GM18517 (cell line): Measurements from ENCODE around the gene PPP1R12A.

ENCODE experiments used
- ATAC-seq: cut with Tn5 transposase; IDR thresholded peaks from one replicate; pipeline ENCODE4 v1.9.1; 2021; ENCODE audit warnings: mild to moderate bottlenecking, moderate library complexity; ENCODE audit not compliant: unreplicated experiment

Gene PPP1R12A

GRCh38 chr12:79773896-79774295 lies 161.0 kb downstream of the PPP1R12A start:
- ATAC-seq = no peak

- no peak for ATAC-seq
Measured at GRCh38 chr12:79769860-79770485, 164.9 kb downstream of the PPP1R12A start.

- ATAC-seq = no peak
Measured at GRCh38 chr12:79769189-79769859, 165.6 kb downstream of the PPP1R12A start.

- no peak for ATAC-seq
Measured at GRCh38 chr12:79766705-79767464, 168.0 kb downstream of the PPP1R12A start.

GRCh38 chr12:79765157-79765556 lies 169.7 kb downstream of the PPP1R12A start:
- ATAC-seq = no peak

- no peak for ATAC-seq
Measured at GRCh38 chr12:79764641-79765040, 170.3 kb downstream of the PPP1R12A start.

- no peak for ATAC-seq
Measured at GRCh38 chr12:79763766-79764452, 171.0 kb downstream of the PPP1R12A start.

- ATAC-seq = no peak
Measured at GRCh38 chr12:79761341-79761740, 173.6 kb downstream of the PPP1R12A start.

GRCh38 chr12:79747274-79747673 lies 187.6 kb downstream of the PPP1R12A start:
- no peak for ATAC-seq

- ATAC-seq = peak; percentile 87
Measured at GRCh38 chr12:79737875-79738718, 196.8 kb downstream of the PPP1R12A start.

- no peak for ATAC-seq
Measured at GRCh38 chr12:79732638-79733037, 202.3 kb downstream of the PPP1R12A start.

- ATAC-seq = no peak
Measured at GRCh38 chr12:79725987-79726386, 208.9 kb downstream of the PPP1R12A start.
